Esophagus (tissue), 2 donors: ENCODE measurements around the gene GRIK2. TPM values are rescaled to one million over a fixed set of nuclear protein-coding genes. Genes with fewer than 3 reads are reported as not detected.

Experiments used
- H3K27ac ChIP-seq, 2 donors: one replicate each; pipeline ENCODE4 v1.5.1; 2013; ENCODE audit warnings: low read depth in 2 of 2, mild to moderate bottlenecking in 2 of 2, inconsistent platforms in 1 of 2, low read length in 1 of 2, moderate library complexity in 1 of 2
- H3K27me3 ChIP-seq, 2 donors: one replicate each; pipeline ENCODE4 v1.6.1; 2013; ENCODE audit warnings: low read length in 2 of 2, control low read depth in 1 of 2, mild to moderate bottlenecking in 1 of 2; ENCODE audit not compliant: insufficient read depth in 2 of 2, control insufficient read depth in 1 of 2
- H3K36me3 ChIP-seq, 2 donors: one replicate each; pipeline ENCODE4 v1.6.1; 2013; ENCODE audit warnings: low read length in 1 of 2; ENCODE audit not compliant: control insufficient read depth in 2 of 2, insufficient read depth in 2 of 2
- H3K4me1 ChIP-seq, 2 donors: one replicate each; pipeline ENCODE4 v1.6.1; 2013; ENCODE audit warnings: low read length in 1 of 2; ENCODE audit not compliant: control insufficient read depth in 2 of 2, insufficient read depth in 2 of 2
- H3K4me3 ChIP-seq, 2 donors: one replicate each; pipeline ENCODE4 v1.5.1; 2013; ENCODE audit warnings: low read length in 2 of 2, mild to moderate bottlenecking in 2 of 2, low read depth in 1 of 2, moderate library complexity in 1 of 2
- H3K9me3 ChIP-seq, 2 donors: one replicate each; pipeline ENCODE4 v1.6.1; 2013; ENCODE audit warnings: mild to moderate bottlenecking in 2 of 2, low read depth in 1 of 2, low read length in 1 of 2, moderate library complexity in 1 of 2; ENCODE audit not compliant: control insufficient read depth in 2 of 2, insufficient read depth in 1 of 2
- WGBS, 2 donors: extraction: QIAGEN DNeasy Blood & Tissue Kit; methylation state at CpG; one replicate each; pipeline ENCODE4 v1.1.7; 2013; 5-methylcytosine and 5-hydroxymethylcytosine counted together
- polyA plus RNA-seq, 2 donors: library from polyadenylated mRNA; stranded (reverse); fragments of 200-250 nt; gene quantifications; one replicate each; pipeline ENCODE4 v1.2.3, GENCODE V29; 2013
- donor health status: healthy with polysubstance abuse.
- donor health status: Bipolar disorder and iron deficiency.

The GRIK2 gene
- polyA plus RNA-seq, 2 donors: 0.06 to 0.08 TPM

DNA sequence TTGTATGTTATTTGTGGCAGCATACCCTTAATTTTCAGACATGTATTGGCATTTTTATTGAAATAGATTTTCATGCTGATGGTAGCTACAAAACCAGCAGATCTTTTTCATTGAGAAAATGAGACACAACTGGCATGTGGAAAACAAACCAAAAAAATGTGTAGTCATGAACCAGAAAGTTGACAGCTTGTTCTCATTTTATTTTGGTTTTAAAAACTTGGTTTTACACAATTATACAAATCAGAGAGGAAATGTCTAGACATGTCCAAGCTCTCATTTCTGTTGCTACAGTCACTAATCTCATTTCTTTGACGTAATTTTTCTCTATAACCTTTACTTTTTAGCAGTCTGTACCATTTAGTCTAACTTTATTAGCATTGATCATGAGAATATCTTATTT, 85.4 kb downstream of the GRIK2 start:
- Histone ChIP-seq H3K9me3 (no peaks in the 10 kb centered on the region), H3K36me3 (no peaks in the 10 kb centered on the region), H3K4me1 (no peaks in the 10 kb centered on the region), H3K27me3 (no peaks in the 10 kb centered on the region), H3K27ac (no peak overlapping the region), H3K4me3 (no peak overlapping the region)
- WGBS, 2 donors: 69 to 73% methylated on average over 1 of the region's 1 CpG

DNA sequence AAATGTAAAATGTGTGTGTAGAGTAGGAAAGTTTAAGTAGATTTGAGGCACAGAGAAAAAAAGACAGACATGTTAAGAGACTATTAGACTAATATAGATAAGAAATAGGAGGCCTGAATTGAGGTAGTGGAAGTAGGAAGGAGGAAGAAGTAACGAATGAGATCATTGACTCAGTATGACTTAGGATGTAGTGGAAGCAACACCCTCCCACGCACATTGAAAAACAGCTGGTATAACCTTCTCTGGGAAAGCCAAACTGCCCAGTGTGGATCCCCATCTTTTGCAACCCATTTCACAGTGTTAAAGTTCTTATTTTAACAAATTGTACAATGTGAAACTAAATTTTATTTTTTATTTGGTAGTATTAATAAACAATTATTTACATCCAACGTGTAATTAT, 89.1 kb downstream of the GRIK2 start:
- no peaks in the 10 kb centered on the region for H3K27me3 ChIP-seq
- H3K4me3 ChIP-seq: no peak overlapping the region
- H3K4me1 ChIP-seq: no peaks in the 10 kb centered on the region
- no peaks in the 10 kb centered on the region for H3K9me3 ChIP-seq
- WGBS, 2 donors: 76 to 83% methylated on average over 3 of the region's 3 CpGs
- H3K36me3 ChIP-seq: no peaks in the 10 kb centered on the region
- H3K27ac ChIP-seq: no peak overlapping the region

DNA sequence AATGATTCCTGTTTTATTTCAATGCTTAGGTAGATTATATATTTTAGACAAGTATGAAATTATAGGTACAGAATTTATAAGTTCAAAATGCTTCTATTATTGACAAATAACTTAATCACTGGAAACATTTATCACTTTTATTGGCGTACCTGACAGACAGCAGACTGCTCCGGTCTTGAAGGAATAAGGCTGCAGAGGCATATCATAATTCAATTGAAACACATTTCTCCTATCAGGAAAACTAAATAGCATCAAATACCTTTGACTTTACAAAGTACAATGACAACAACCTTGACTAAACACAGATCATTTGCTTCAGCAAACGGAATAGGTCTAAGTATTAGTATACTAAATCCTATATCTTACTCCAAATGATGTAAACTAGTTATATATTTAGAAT, 91.3 kb downstream of the GRIK2 start:
- 79 to 82% methylated on average over 3 of the region's 3 CpGs for whole genome bisulfite sequencing, 2 donors
- no peak overlapping the region for H3K4me3 ChIP-seq
- no peaks in the 10 kb centered on the region for H3K27me3 ChIP-seq
- no peak overlapping the region for H3K27ac ChIP-seq
- H3K4me1 ChIP-seq: no peaks in the 10 kb centered on the region
- H3K36me3 ChIP-seq: no peaks in the 10 kb centered on the region
- no peaks in the 10 kb centered on the region for H3K9me3 ChIP-seq

DNA sequence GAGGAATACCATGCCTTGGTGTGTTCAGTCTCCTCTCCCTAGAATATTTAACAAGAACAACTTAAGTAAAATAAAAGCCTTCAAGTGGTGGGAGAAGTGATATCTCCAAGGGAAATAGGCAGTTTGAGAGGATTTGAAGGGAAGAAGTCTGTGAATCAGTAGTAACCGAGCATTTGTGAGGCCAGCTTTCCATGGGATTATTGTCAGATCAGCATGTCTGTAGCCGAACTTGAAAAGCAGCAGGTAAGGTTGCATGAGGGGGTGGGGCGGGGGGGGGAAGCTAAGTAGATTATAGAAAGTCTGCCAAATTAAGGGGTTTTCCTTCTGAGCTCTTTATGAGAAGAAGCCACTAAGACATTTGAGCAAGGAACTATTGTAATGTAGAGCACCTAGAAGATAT, 92.6 kb downstream of the GRIK2 start:
- H3K4me3 ChIP-seq: no peak overlapping the region
- H3K9me3 ChIP-seq: no peaks in the 10 kb centered on the region

DNA sequence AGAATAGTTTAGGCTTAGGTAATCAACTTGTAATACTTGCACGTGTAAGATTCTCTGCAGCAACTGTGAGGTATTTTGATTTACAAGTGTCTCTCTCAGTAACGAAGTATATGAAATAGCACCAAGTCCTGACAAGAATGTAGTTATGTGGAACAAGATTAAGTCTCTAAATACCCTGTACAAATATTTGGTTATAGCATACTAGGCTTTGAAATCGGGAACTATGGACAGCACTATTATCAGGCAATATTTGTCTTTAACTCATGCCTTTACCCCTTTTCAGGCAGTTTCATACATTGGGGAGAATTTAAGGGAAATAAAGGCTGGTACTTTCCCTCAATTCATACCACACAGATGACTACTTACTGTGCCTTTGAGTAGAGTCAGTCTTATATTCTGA, 93.2 kb downstream of the GRIK2 start:
- 32 to 34% methylated on average over 3 of the region's 3 CpGs for WGBS, 2 donors
- Histone ChIP-seq H3K4me3 (no peak overlapping the region), H3K27ac (no peak overlapping the region), H3K4me1 (no peaks in the 10 kb centered on the region), H3K27me3 (no peaks in the 10 kb centered on the region), H3K9me3 (no peaks in the 10 kb centered on the region), H3K36me3 (no peaks in the 10 kb centered on the region)

More for the DNA sequence above, 92.6 kb downstream of the GRIK2 start:
- H3K27ac ChIP-seq: no peak overlapping the region
- 47 to 52% methylated on average over 3 of the region's 3 CpGs for WGBS, 2 donors
- H3K36me3 ChIP-seq: no peaks in the 10 kb centered on the region
- H3K27me3 ChIP-seq: no peaks in the 10 kb centered on the region
- H3K4me1 ChIP-seq: no peaks in the 10 kb centered on the region

DNA sequence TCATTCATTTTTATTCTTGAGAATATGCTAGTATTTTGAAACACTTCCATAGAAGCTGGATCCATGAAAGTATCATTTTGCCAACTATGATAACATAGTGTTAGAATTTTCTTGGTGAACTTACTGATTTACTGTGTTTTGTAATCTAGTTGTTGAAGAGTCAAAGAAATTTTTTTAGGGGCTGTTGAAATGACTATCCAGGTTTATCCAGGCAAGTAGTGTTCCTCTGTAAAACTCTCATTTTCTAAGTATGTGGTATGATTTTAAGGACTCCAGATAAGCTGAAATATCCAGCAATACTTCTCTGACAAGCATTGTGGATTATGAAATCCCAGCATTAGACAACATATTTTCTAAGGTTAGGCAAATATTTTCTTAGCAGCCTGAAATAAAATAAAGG, 95.9 kb downstream of the GRIK2 start:
- Histone ChIP-seq H3K4me3 (no peak overlapping the region), H3K4me1 (no peaks in the 10 kb centered on the region), H3K9me3 (no peaks in the 10 kb centered on the region), H3K27ac (no peak overlapping the region), H3K36me3 (no peaks in the 10 kb centered on the region), H3K27me3 (no peaks in the 10 kb centered on the region)

DNA sequence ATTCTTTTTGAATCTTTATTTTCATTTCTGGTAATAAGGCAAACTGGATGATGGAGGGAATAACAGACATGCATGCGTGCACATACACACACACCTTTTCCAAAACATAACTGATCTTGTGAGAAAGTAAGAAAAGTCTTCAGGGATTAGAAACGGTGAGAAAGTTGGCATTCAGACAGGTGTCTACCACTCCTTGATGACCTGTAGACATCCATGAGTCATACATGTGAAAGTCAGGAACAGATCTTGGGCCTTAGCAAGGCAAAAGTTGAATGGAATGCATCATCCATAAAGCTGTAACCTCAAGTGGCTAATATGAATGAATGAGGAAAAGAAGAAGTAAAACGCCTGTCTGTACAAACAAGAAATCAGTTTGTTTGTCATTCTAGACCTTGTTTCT, 97.3 kb downstream of the GRIK2 start:
- no peaks in the 10 kb centered on the region for H3K9me3 ChIP-seq
- H3K4me3 ChIP-seq: no peak overlapping the region
- no peak overlapping the region for H3K27ac ChIP-seq
- 47 to 75% methylated on average over 3 of the region's 3 CpGs for WGBS, 2 donors
- H3K27me3 ChIP-seq: no peaks in the 10 kb centered on the region
- no peaks in the 10 kb centered on the region for H3K36me3 ChIP-seq
- no peaks in the 10 kb centered on the region for H3K4me1 ChIP-seq

DNA sequence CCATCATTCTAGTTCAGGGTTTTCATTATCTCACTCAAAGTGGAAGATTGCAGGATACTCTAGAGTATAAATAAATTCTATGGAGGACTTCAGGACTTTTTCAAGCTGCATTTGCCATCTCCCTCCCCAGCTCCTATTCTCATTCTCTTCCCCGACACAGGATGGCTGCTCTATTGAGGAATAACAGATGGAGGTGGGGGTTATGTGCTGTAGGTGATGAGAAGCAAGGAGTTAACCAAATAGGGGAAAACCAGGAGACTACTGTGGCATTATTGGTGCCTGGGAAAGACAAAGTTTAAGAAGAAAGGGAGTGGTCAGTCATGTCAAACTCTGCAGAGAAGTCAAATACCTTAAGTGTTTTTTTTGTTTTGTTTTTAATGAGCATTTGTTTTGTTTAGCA, 109.3 kb downstream of the GRIK2 start:
- no peaks in the 10 kb centered on the region for H3K4me1 ChIP-seq
- no peak overlapping the region for H3K4me3 ChIP-seq
- no peak overlapping the region for H3K27ac ChIP-seq
- no peaks in the 10 kb centered on the region for H3K9me3 ChIP-seq
- no peaks in the 10 kb centered on the region for H3K36me3 ChIP-seq
- 50 to 61% methylated on average over 1 of the region's 1 CpG for WGBS, 2 donors
- H3K27me3 ChIP-seq: no peaks in the 10 kb centered on the region

DNA sequence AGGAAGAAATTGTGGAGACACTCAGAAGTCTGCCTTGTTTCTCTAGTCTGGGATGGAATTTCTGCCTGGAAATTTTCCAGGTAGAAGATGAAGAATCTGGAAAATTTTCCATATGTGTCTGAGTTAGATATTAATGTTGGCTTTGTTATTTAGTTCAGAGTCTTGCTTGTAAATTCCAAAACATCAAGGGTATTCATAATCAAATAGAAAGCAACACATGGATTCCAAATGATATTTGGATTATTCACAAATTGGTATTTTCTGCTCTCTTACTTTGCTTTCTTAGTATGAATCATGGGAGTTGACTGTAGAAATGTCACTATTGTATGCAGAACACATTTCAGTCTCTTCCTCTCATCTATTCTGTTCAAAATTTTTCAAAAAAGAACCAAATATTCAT, 116.0 kb downstream of the GRIK2 start:
- H3K27me3 ChIP-seq: no peaks in the 10 kb centered on the region
- H3K36me3 ChIP-seq: no peaks in the 10 kb centered on the region
- no peak overlapping the region for H3K4me3 ChIP-seq

DNA sequence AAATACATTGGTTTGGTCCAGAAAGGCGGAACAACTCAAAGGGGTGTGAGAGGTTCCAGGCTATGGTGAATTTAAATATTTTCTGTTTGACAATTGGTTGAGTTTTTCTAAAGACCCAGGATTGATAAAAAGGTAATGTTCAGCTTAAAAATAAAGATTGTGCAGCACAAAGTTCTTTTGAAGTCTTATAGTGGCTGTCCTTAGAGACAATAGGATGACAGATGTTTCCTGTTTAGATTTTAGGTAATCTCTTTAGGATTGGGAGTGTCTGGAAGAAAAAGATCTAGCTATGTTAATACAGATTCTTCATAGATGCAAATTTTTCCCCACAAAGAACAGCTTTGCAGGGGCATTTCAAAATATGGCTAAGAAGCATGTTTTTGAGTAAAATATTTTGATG, 119.7 kb downstream of the GRIK2 start:
- Histone ChIP-seq H3K27me3 (no peaks in the 10 kb centered on the region), H3K27ac (no peak overlapping the region), H3K9me3 (no peaks in the 10 kb centered on the region), H3K4me3 (no peak overlapping the region), H3K36me3 (no peaks in the 10 kb centered on the region), H3K4me1 (no peaks in the 10 kb centered on the region)
- WGBS, 2 donors: 80 to 90% methylated on average over 1 of the region's 1 CpG

More for the DNA sequence above, 116.0 kb downstream of the GRIK2 start:
- Histone ChIP-seq H3K9me3 (no peaks in the 10 kb centered on the region), H3K4me1 (no peaks in the 10 kb centered on the region), H3K27ac (no peak overlapping the region)
